DMS79 treated with DMSO at 0.1 percent for 48 hours (cell line): ENCODE measurements around the gene TMPRSS2.

Source experiments
- DNase-seq: peaks from one replicate; lab custom pipeline; 2025; lab: John Stamatoyannopoulos, UW

The TMPRSS2 gene

DNA sequence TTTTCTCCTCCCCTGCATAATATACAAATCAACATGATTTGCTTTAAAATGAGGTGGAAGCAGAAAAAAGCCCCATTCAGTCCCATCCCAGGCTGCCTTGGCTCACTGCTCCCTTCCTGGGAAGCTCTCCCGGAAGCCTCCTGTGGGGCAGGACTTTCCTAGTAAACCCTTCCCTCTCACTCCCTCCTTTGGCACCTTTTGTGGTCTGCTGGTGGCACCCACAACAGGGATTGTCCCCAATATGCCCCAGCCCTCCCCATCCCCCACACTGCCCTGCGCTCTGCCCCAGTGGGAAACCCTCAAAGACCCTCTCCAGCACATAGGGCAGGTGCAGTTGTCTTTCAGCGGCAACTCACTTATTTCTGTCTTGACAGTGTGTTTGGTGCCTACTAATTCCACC is 1.8 kb upstream of the TMPRSS2 start:
- no peak for DNase-seq

DNA sequence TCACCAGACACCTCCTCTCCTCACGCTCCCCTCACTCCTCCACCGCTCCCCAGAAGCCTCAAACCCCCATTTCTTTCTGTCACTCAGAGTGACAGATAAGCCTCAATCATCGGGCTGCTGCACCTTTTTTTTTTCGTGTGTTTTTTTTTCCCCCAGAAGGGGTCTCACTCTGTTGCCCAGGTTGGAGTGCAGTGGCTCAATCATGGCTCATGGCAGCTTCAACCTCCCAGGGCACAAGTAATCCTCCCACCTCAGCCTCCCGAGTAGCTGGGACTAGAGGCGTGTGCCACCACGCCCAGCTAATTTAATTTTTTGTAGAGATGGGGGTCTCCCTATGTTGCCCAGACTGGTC is 1.2 kb upstream of the TMPRSS2 start:
- DNase-seq: no peak

DNA sequence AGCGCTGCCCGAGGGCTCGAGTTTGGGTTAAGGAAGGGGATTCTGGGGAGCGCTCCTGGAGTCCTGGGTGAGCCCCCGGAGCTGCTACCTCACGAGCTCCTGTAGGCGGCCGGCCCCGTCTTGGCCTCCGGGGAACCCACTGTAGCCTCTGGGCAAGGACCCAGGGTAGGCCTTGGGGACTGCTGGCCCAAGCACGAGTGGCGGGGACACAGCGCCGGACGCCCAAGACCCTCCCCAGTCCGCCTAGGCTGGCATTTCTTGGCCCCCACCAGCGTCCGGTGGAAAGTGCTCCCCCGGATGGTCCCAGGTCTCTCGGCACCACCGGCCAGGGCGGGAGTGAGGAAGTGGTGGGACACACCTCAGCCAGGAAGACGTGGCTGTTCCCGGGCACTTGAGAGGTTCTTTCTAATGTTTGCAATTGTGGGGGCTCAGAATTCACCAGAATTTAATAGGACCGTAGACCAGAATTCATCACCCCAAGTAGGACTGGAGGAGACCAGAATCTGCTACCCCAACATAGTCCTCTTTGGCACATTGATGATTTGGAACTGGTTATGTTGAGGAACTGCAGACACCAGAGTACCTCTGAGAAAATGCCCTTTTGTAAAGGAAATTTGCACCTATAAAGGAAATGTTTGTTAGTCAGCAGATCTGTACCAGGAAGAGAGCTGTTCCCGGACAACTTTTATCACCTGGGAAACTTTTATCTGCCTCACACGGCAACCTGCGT is 622 bp upstream of the TMPRSS2 start:
- no peak for DNase-seq

DNA sequence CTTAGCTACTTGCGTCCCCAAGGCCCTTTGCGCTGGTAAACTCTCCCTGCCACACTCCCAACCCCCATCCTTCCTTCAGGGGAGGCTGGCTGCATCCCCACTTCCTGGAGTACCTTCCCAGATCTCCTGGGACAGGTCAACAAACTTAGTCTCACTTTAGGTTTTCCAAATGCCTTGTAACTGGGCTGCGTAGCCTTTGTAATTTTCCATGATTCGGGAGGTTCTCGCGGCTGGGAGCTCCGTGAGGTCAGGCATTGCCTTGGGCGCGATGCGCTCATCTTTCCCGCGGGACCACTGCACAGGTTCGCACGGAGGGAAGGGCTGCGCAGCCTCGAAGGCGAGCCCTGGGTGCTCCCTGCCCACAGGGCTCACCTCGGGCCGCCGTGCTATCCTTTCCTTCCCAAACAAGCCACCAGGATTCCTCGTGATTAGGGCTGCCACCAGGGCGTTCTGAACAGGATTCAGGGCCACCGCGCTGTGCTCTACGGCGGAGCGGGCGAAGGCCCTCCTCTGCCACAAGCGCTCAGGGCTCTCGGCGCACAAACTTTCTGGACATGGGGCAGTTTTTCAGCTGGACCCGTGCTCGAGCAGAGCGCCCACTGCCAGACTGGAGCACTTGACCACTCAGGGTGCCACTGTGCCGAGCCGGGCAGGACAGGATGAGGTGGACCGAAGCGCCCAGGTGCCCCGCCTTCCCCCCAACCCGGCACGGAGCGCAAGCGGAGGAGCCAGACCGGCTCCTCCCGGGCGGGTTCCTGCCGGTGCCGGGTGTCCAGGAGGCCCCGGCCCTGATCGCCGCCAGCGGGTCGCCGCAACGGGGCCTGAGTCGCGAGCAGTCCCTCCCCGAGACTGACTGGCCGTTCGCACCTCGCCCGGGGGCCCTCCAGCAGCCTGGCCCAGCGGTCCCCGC is 1.1 kb downstream of the TMPRSS2 start:
- peak; percentile 13 for DNase-seq

DNA sequence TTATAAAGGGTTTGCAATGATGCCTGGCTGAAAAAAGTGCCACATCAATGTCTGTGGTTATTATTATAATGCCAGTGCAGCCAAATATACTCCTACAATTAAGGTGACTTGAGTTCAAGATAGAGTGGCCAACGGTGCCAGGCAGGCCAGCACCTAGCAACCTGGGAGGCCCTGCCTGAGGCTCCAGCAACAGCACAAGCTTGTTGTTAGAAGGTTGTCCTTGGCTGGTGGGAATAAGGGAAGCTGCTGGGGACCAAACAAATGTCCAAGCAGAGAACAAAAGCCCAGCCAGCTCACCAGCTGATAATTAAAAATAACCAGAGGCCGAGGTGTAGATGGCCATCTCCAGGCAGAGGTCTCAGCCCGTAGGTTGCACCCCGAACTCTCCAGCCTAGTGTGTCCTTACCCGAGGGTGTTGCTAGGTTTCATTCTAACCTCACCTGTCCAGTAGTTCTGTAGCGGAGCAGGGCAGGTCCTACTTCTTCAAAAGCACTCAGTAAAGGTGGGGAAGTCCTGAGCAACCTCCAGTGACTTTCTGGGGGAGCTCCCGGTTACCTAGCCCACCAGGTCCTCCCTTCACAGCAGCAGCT is 1.9 kb downstream of the TMPRSS2 start:
- DNase-seq: no peak

DNA sequence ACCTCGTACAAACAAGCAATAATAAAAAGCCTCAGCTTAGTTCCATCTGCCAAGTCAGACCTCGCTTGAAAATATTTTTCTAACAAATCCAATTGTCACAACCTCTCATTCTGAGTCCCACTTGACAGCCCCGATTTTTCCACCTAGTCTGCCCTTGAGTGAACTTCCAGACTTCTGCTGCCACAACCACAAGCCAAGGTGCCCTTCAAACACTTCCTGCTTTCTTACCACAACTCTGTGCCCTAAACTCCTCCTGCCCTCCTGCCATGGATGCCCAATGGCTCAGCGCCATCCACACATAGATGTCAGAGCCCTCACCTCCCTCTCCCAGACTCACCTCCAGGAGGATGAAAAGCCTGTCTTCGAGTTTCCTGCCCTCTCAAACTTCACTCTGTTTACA is 3.9 kb downstream of the TMPRSS2 start:
- DNase-seq: peak; percentile 21

DNA sequence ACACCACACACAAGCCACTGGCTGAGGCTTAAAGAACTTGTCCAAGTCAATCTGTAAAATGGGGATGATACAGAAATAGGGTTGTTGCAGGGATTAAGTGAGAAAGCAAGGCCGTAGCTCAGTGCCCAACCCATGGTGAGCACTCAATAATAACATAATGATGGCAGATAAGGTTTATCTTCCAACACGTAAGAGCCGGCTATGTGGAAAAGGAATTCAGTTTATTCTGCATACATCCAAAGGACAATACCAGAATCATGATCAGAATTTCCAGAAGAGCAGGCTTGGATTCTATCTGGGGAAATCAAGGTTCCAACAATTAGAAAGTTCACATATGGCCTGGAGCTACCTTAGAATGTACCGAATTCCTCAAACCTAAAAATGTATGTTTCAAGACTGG is 4.6 kb downstream of the TMPRSS2 start:
- no peak for DNase-seq

DNA sequence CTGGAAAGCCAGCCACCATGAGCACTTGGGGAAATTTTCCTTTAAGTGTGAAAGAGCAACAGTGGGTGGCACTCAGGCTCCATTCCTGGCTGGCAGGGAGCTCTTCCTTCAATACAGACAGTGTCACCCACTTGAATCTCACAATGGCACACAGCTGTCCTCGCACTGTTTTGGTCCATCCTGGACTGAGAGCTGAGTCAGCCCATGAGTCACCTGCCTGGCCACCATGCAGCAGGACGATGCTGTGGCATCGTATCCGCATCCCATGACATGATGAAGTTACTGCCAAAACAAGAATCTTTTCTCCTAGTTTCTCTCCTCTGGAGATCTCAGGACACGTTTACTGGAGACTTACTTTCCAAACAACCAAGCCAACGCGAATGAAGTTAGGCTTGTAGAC is 6.0 kb downstream of the TMPRSS2 start:
- no peak for DNase-seq

DNA sequence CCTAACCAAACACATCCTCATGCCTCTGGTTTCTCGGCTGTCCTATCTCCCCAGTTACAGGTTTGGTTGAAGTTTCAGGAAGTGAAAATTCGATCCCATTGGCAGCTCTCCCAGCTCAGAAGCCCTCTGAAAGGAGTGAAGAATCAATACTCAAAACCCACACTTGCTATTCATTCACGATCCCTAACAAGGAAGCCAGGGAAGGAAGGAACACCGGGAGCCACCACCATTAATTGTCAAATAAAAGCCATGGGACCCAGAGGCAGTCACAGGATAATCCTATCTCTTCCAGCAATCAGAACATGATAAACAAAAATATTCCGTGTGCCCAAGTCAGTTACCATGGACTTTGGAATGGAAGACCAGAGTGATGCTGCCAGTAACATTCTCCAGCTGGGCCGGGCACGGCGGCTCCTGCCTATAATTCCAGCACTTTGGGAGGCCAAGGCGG is 7.0 kb downstream of the TMPRSS2 start:
- peak; percentile 27 for DNase-seq

DNA sequence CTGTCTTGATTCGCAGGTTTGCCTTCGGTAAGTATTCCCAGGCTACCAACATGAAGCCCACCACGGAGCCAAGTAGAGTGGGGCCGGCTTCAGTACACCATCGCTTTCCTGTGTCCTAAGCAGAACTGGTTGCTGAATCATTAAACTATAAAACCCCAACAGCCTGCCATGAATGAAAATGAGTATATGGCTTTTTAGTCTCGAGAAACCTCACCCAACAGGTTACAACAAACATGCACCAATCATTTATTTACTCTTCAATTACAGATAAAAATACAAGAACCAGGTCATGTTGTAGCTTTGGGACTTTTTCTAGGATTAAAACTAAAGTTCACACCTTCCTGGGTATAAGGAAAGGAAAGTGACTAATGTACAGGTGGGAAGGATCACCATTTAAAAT is 7.6 kb downstream of the TMPRSS2 start:
- no peak for DNase-seq

DNA sequence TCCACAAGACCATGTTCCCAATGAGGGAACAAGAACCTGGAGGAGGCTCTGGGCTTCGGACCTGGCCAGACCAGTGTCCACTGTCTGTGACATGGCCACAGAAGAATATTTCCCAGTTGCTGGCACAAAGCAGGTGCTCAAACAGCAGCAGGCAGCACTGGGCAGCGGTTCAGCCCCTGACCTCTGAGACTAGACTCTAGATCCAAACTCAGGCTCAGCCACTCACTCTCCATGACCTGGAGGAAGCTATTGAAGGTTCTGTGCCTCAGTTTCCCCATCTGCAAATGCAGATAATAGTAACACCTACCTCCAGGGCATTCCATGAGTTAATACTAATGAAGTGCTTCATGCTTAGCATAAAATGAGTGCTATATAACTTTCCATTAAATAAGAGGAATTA is 8.0 kb downstream of the TMPRSS2 start:
- DNase-seq: no peak

DNA sequence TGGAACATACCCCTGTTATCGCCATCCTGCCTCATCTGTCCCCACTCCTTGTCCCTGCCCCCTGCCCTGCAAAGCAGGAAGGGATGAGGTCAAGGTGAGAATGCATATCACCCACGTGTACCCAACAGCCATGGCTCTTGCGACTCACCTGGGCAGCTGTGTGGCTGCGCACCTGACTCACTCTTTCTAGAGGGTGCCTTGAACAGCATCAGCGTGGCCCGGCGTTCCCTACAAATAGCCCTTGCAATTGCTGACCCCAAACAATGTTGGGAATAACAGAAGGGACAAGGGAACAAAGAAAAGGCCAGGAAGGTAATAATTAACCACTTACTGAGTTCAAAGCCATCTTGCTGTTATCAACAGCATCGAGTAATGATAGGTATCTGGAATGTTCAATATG is 10.2 kb downstream of the TMPRSS2 start:
- DNase-seq: no peak

DNA sequence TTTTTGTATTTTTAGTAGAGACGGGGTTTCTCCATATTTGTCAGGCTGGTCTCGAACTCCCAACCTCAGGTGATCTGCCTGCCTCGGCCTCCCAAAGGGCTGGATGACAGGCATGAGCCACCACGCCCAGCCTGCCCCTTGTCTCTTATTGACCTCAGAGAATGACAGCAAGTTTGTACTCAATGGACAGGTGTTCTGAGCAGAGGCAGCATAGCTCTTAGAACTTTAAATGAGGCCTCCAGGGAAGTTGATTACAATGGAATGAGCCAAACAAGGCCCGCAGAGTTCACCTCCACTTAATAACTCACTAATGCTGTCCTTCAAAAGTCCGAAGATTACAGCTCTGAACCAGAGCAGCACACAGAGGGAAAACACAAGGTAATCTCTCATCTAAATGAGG is 10.9 kb downstream of the TMPRSS2 start:
- no peak for DNase-seq

DNA sequence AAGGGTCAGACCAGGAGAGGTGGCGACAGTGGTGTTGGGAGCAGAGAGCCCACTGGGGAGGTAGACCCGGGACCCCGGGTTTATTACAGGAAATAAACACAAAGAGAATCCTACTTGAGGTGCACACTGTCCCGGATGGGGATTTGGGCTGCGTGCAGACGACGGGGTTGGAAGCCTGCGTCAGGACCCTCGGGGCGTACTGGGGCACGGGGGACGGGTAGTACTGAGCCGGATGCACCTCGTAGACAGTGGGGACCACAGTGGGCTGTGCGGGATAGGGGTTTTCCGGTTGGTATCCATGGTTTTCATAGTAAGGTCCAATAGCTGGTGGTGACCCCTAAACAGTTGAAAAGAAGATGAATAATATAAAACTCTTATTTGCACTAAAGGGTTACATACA is 13.7 kb downstream of the TMPRSS2 start:
- DNase-seq: no peak

DNA sequence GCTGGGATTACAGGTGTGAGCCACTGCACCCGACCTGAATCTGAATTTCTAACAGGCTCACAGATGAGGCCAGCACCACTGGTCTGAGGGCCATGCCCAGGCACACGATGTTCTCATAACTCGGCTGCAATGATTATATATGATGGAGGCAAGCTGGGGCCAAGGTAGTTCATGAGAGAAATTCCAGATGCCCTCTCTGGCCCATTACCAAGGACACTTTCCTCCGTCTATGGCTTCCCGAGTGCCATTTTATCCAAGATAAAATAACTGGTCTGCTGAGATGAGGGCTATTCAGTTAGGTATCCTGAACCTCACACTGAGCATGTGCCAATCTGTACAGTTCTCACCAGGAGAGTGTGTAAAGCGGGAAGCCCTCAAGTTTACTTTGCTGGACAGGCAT is 16.5 kb downstream of the TMPRSS2 start:
- DNase-seq: no peak

DNA sequence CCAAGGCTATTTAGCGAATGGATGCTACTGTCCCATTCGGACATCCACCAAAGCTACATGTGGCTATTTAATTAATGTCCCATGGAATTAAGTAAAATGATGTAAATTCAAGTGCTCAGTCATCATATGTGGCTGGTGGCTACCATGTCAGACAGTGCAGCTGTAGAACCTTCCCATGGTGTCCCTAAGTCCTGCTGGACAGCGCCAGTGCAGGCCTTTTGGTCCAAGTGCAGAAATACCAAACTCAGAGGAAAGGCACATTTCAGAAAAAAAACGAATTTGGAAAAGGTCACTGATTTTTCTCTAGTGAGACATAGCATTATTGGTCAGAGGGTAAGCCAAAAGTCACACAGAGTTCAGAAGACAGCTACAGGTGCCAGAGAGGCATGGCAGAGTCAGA is 17.6 kb downstream of the TMPRSS2 start:
- DNase-seq: no peak

DNA sequence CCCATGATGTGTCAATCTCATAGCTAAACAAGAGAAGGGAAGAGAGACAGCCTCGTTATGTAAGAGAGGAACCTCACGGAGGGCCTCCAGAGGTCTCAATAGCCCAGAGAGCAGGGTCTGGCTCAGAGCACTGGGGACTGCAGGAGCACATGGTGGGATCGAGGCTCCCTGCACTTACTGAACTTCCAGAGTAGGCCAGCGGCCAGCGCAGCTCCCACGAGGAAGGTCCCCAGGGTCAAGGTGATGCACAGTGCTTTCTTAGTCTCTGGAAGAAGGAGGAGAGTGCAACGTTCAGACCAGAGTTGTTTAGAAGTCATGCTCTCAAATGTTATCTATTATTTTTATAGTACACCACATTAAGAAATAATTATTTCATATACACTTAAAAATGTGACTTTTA is 18.6 kb downstream of the TMPRSS2 start:
- DNase-seq: no peak

DNA sequence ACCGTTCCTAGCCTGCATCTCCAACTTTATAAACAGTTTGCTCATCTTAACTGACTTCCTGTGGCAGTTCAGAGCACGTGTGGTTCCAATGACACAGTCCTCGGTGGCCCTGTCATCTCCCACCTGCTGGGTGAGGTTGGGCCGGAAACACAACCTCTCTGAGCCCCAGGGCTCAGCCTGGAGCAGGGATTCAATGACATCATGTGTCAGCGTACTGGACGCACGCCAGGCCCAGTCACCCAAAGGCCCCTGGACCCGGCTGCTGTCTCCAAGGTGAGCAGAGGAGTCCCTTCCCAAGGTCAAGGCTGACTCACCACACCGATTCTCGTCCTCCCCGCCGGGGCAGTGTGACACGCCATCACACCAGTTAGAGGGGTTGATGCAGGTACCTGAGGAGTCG is 19.9 kb downstream of the TMPRSS2 start:
- DNase-seq: no peak

DNA sequence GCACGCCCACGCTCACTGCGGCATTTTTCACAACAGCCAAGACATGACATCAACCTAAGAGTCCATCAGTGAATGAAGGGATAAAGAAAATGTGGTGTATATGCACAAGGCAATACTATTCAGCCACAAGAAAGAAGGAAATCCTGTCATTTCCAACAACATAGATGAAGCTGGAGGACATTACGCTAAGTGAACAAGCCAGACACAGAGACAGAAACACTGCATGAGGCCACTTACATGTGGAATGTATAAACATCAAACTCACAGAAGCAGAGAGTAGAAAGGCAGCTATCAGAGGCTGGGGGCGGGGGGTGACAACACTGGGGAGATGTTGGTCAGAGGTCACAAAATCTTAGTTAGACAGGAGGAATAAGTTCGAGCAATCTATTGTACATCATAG is 20.9 kb downstream of the TMPRSS2 start:
- no peak for DNase-seq

DNA sequence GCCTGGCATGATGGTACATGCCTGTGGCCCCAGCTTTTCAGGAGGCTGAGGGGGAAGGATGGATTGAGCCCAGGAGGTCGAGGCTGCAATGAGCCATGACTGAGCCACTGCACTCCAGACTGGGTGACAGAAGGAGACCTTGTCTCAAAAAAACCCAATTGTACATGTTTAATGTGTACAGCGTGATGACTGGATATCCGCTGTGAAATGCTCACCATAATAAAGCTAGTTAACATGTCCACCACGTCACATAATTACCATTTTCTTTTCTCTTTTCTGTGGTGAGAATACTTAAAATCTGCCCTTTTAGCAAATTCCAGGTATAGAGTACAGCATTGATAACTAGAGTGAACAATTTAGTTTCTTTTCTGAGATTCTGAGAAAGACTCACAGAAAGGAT is 24.0 kb downstream of the TMPRSS2 start:
- no peak for DNase-seq

DNA sequence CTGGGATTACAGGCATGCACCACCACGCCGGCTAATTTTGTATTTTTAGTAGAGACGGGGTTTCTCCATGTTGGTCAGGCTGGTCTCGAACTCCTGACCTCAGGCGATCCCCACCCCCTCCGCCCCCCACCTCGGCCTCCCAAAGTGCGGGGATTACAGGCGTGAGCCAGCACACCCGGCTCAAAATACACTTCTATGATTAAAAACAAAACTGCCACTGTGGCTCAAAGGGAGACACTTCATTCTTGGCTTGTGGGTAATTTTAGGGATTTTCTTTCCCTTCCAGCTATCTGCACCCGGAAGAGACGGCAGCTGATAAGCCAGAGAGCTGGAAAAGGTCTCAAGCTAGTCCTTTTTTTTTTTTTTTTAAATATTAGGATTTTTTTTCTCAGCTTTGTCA is 24.5 kb downstream of the TMPRSS2 start:
- no peak for DNase-seq

DNA sequence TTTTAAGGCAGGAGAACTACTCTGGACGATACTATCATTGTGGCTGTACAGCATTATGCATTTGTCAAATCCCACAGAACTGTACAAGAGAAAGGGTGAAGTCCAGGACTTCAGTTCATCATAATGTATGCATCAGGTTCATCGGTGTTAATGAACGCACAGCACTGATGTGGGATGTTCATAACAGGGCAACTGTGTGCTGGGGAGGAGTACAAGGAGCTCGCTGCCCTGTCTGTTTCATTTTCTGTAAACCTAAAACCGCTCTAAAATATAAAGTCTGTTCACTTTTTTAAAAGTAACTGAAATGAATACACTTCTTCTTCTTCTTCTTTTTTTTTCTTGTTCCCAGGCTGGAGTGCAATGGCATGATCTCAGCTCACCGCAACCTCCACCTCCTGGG is 25.0 kb downstream of the TMPRSS2 start:
- DNase-seq: no peak

DNA sequence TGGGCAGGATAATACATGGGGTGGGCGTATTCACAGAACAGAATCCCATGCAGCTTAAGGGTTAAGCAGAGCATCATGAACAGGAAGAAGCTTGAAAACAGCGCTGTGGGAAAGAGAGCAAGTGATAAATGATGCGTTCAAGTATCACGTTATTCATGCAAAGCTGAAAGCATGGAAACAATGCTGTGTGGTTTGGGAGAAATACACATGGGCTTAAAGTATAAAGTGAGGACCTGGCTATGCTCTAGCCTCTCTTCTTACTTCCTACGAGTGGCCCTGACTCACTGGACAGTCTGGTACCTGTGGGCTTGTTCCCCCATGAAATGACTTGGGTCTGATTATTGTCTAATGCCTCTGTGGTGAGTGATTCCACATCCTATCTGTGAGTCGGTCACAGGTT is 25.7 kb downstream of the TMPRSS2 start:
- DNase-seq: peak; percentile 43
